ENCODE measurements around the gene HCK.

Gene HCK

DNA sequence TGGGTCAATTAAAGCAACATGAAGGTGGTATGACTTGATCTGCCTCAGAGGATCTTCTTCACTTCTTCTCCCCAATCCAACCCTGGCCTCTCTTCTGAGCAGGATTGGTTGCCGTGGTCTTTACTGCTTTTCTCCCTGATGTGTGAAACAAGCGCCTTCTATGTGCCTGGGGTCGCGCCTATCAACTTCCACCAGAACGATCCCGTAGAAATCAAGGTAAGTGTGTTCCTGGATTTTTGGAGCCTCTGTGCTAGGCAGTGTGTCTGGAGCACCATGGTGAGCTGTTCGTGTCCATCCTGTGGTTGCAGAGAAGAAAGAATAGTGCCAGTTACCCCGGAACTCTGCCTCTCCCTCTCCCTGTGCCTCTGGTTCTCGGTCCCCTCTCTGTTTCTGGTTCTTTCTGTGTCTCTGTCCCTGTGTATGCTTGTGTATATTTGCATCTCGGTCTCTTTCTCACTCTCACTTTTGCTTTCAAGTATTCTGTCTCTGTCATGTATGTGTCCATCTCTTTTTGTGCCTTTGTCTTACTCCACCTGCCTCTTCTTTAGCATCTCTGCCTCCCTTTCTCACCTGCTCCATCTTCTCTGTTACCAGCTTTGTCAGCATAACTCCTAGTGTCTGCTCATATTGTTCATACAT is 81.0 kb downstream of the HCK start:
- no peak for DNase-seq

GRCh38 chr20:32134026-32134425 is 82.0 kb downstream of the HCK start:
- DNase-seq, result no peak

DNA sequence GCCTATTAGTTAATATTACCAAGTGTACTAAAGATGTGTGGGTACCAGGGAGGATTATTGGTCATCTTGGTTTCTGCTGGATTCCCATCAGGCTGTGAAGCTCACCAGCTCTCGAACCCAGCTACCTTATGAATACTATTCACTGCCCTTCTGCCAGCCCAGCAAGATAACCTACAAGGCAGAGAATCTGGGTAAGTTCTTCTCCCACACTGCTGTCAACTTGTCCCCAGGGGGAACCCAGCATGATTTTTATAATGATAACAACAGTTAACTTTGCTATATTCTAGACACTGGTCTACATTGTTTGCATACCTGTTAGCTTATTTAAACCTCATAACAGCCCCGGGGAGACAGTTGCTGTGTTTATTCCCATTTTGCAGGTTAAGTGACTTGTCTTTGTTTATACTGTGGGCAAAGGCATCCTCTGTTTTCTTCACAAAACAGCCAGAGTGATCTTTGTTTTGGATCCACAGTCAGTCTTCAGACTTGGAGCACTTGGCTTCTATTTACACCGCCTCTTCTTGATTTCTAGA is 84.0 kb downstream of the HCK start:
- no peak for DNase-seq

DNA sequence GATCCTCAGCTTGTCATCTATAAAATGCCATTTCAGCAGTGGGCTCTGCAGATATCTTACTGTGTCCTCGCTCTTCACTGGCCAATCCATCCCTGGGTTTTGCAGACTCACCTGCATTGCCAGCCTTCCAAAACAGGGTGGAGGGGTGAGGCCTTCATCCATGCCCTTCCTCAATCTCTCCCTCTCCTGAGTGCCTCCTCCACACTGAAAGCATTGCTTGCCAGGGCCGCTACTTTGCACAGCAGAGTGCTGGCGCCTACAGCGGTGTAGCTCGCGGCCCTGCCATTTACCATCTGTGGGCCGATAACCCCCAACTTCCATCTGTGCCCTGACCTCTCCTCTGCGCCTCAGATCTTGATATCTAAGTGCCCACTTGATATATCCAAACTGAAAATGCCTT is 86.9 kb downstream of the HCK start:
- no peak for DNase-seq

DNA sequence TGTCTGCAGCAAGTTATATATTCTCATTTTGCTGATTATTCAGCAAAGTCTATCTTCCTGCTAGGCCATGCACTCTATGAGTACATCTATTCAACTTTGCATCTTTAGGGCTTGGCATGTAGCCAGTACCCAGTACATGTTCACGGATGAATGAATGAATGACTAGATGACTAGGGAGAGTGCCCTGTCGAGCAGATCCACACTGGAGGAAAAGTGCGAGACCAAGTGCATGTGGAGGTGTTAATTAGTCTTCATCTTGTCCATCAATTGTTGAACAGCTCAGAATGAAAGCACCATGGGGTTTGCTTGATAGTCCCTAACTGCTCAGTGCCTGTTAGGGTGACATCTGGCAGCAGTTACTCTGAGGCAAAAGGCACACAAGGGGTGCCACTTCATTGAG is 87.9 kb downstream of the HCK start:
- peak; percentile 22 for DNase-seq

DNA sequence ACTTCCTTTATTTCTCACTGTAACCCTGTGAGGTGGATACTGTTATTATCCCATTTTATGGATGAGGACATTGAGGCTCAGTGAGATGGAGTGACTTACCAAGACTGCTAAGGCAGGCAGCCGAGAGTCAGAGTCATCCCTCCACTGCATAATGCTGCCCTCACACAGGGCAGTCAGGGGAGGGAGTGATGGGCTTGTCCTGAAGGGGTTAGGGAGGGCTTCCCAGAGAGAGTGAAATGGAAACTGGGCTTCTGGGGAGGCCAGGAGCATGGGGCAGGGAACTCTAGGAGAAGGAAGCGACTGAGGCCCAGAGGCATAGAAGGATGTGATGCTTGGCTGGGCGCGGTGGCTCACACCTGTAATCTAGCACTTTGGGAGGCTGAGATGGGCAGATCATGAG is 88.6 kb downstream of the HCK start:
- DNase-seq, result no peak

- DNase-seq, result no peak
Measured at GRCh38 chr20:32141465-32141980, 89.5 kb downstream of the HCK start.

DNA sequence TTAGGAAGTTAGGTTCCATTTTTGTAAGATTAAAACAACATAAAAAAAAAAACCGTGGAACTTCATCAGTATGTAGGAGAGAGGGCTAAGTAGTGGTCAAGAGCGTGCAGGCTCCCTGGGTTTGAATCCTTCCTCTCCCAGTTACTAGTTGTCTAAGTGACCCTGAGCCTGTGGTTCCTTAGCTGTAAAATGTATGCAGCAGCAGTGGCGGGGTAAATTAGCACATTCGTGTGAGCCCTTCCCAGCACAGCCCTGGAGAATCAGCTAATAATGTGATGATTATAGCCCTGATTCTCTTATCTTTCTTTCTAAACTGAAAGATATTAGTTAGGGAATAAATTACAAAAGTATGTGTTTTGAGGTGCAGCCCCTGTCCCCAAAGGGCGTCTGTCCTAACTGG is 90.0 kb downstream of the HCK start:
- DNase-seq, result no peak

DNA sequence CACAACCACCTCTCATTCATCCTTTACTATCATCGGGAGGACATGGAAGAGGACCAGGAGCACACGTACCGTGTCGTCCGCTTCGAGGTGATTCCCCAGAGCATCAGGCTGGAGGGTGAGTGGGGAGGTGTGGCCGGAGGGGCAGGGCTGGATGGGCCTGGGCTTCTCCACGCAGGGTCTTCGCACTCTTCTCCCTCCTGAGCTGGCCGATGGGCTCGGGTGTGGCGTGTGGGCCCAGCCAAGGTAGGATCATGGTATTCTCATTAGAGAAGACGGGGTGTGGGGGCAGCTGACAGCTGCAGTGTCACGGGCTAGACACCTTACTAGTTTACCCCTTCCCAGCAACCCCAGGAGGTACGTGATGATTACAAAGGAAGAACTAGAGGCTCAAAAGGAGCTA is 90.9 kb downstream of the HCK start:
- no peak for DNase-seq

GRCh38 chr20:32144898-32145662 is 93.0 kb downstream of the HCK start:
- peak; percentile 81 for DNase-seq

- no peak for DNase-seq
Measured at GRCh38 chr20:32149566-32150170, 97.6 kb downstream of the HCK start.

- no peak for DNase-seq
Measured at GRCh38 chr20:32150291-32150848, 98.3 kb downstream of the HCK start.
